ENCODE results near the gene TUBE1. TPM values are rescaled to one million over a fixed set of nuclear protein-coding genes. Genes with fewer than 3 reads are reported as not detected.

Gene TUBE1, protein sequence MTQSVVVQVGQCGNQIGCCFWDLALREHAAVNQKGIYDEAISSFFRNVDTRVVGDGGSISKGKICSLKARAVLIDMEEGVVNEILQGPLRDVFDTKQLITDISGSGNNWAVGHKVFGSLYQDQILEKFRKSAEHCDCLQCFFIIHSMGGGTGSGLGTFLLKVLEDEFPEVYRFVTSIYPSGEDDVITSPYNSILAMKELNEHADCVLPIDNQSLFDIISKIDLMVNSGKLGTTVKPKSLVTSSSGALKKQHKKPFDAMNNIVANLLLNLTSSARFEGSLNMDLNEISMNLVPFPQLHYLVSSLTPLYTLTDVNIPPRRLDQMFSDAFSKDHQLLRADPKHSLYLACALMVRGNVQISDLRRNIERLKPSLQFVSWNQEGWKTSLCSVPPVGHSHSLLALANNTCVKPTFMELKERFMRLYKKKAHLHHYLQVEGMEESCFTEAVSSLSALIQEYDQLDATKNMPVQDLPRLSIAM
- total RNA-seq, result 10 to 100 TPM; 33.6 to 75.1 (median 54.0) TPM

DNA sequence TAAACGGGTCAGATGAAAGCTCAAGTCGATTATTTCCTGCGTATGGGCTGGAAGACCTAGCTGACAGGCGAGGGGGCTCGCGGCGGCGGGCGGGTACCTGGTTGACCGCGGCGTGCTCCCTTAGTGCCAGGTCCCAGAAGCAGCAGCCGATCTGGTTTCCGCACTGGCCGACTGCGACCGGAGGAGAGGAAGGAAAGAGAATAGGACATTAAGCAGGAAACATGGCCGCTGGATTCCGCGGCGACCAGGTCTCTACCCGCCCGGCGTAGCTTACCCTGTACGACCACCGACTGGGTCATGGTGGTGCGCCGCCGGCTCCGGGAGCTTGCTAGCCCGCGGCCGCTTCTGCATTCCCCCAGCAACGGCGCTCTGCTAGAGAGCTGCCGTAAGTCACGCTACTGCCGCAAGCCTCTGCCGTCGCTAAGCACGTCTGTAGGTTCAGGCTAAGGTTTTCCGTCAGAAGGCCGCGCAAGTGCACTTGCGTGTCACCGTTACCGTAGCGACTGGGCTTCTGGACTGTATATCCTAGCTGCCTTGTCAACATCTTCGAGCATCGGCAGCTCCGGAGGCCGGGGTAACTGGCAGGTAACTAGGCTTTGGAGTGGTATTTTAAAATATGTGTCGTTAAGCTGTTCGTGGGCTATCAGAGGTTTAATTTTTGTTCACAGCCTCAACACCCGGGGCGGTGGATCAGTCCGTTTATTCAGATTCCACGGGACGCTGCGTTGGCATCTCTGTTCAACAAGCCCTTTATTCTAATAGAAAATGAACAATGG lies at the start of gene TUBE1, which contains the start of gene FAM229B:
TSS of gene TUBE1 (minus strand) at position 347 of the 776 bp plus-strand sequence. CDS start at position 299, 48 bp downstream.
TSS of gene FAM229B (plus strand) at position 456 of the 776 bp plus-strand sequence. CDS start 11,693 bp downstream, outside the sequence.
- Histone ChIP-seq H3K27ac (peak within 1 kb of the TSS; percentile 86), H3K9me3 (no peaks in the 10 kb centered on the region), H3K4me1 (no peaks in the 10 kb centered on the region), H3K36me3 (no peaks in the 10 kb centered on the region), H3K27me3 (no peaks in the 10 kb centered on the region), H3K4me3 (peak within 1 kb of the TSS; percentile 74 to 76)
- intact Hi-C loops (cut with DNase I; ENCODE audit: low total_unique reads), result no loop called here
- TF ChIP-seq, protein P1, sequence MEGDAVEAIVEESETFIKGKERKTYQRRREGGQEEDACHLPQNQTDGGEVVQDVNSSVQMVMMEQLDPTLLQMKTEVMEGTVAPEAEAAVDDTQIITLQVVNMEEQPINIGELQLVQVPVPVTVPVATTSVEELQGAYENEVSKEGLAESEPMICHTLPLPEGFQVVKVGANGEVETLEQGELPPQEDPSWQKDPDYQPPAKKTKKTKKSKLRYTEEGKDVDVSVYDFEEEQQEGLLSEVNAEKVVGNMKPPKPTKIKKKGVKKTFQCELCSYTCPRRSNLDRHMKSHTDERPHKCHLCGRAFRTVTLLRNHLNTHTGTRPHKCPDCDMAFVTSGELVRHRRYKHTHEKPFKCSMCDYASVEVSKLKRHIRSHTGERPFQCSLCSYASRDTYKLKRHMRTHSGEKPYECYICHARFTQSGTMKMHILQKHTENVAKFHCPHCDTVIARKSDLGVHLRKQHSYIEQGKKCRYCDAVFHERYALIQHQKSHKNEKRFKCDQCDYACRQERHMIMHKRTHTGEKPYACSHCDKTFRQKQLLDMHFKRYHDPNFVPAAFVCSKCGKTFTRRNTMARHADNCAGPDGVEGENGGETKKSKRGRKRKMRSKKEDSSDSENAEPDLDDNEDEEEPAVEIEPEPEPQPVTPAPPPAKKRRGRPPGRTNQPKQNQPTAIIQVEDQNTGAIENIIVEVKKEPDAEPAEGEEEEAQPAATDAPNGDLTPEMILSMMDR (IDR thresholded peaks at IDR 0.05), result peak in 3 of 4 experiments; percentile 4 to 16 (median 10)
- TF ChIP-seq POLR2A (IDR thresholded peaks at IDR 0.05), result peak; percentile 55 to 89
- peak; percentile 90 to 94 for DNase-seq

DNA sequence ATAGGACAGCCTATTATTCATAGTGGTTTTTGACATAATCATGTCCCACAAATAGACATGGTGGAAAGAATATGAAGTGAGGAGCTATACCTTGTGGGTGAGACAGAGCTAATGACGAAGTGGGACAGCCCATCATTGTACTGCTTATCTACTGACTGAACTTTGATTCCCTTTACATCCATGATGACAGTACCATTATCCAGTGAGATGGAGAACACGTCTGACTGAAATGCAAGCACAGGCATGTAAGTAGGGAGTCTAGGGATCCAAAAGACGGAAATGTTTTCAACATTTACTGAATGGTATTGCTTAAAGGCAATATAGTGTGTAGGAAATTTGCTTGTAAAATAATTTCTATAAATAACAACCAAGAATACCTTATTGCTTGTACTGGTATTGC lies 43.6 kb upstream of the TUBE1 start:
- Histone ChIP-seq H3K4me1 (peaks cover 0 to 5% of the 10 kb centered on the region in 2 donors), H3K9me3 (no peaks in the 10 kb centered on the region), H3K27me3 (no peaks in the 10 kb centered on the region), H3K36me3 (no peaks in the 10 kb centered on the region), H3K4me3 (no peak overlapping the region), H3K27ac (peak overlapping the region; percentile 42 to 69)
- intact Hi-C loops (cut with DNase I; ENCODE audit: low total_unique reads), result no loop called here
- TF ChIP-seq, protein P1 (IDR thresholded peaks at IDR 0.05), result no peak
- TF ChIP-seq POLR2A (IDR thresholded peaks at IDR 0.05), result no peak
- DNase-seq, result no peak

DNA sequence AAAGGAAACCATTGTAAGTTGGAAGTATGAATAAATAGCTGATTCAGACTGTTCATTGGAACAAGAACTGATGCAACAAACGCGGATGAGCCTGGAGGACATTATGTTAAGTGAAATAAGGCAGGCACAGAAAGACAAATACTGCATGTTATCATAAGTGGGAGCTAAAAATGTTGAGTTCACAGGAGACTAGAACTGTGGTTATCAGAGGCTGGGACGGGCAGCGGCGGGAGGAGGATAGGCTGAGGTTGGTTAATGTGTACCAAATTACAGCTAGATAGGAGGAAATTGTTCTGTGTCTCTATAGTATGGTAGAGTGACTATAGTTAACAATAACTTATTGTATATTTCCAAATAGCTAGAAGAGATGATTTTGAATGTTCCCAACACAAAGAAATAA lies 40.9 kb upstream of the TUBE1 start:
- H3K4me3 ChIP-seq, result no peak overlapping the region
- H3K36me3 ChIP-seq, result no peaks in the 10 kb centered on the region
- intact Hi-C loops (cut with DNase I; ENCODE audit: low total_unique reads), result no loop called here
- no peaks in the 10 kb centered on the region for H3K9me3 ChIP-seq
- H3K4me1 ChIP-seq, result peaks cover 0 to 5% of the 10 kb centered on the region in 2 donors
- no peak overlapping the region for H3K27ac ChIP-seq
- TF ChIP-seq, protein P1 (IDR thresholded peaks at IDR 0.05), result no peak
- TF ChIP-seq POLR2A (IDR thresholded peaks at IDR 0.05), result no peak
- no peaks in the 10 kb centered on the region for H3K27me3 ChIP-seq
- no peak for DNase-seq

DNA sequence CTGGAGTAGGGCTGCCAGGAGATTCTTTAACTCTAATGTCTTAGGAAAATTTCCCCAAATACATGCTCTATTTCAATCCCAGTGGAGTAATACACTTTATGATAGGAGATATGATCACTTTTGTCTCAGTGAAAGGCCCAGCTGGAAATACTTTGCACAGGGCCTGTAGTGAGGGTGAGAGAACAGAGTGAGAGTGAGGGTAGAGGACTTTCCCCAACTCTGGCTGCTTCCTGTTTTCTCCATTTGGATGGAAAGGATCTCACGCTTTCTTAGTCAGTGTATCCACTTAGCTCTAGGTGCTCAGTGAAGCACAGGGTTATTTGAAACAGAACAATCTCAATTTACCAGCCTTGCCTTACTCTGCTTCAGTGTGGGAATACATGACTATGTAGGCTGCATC lies 36.7 kb upstream of the TUBE1 start:
- no peaks in the 10 kb centered on the region for H3K27me3 ChIP-seq
- H3K27ac ChIP-seq, result peak overlapping the region; percentile 6 to 42
- TF ChIP-seq POLR2A (IDR thresholded peaks at IDR 0.05), result no peak
- TF ChIP-seq, protein P1 (IDR thresholded peaks at IDR 0.05), result no peak
- intact Hi-C loops (cut with DNase I; ENCODE audit: low total_unique reads), result no loop called here
- no peak overlapping the region for H3K4me3 ChIP-seq
- DNase-seq, result no peak
- H3K9me3 ChIP-seq, result no peaks in the 10 kb centered on the region
- H3K36me3 ChIP-seq, result no peaks in the 10 kb centered on the region
- no peaks in the 10 kb centered on the region for H3K4me1 ChIP-seq
